ENCODE results near the gene PCDHA2.
"Not testable (repeated sequence)": the region's sequence is repeated elsewhere in the genome, so short reads cannot be mapped to it uniquely, and the experiment has no call there.

PCDHA2 gene

DNA sequence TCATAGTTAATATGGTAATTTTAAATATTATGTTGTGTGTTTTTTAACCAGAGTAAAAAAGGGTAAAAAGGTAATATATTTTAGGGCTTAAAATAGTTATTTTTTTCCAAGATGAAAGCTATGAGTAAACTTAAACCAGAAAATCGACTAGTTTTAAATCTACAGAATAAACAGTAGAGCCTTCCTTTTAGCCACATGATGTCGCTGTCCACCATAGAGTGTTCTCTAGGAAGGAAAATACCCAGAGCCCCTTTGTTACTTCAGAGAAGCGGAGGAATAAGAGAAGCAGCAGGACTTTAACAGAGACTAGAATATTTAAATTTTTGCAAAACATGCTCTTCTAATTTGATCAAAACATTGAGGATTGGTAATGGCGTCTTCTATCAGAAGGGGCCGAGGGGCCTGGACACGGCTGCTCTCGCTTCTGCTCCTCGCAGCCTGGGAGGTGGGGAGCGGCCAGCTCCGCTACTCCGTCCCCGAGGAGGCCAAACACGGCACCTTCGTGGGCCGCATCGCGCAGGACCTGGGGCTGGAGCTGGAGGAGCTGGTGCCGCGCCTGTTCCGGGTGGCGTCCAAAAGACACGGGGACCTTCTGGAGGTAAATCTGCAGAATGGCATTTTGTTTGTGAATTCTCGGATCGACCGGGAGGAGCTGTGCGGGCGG is at the start of gene PCDHA2:
TSS of gene PCDHA2 (plus strand) at position 258 of the 664 bp plus-strand sequence.
- no peak for DNase-seq

- DNase-seq = no peak
Measured at GRCh38 chr5:140753561-140753960, 41.1 kb upstream of the PCDHA2 start.

GRCh38 chr5:140764177-140764973 is 30.3 kb upstream of the PCDHA2 start:
- no peak for DNase-seq

DNA sequence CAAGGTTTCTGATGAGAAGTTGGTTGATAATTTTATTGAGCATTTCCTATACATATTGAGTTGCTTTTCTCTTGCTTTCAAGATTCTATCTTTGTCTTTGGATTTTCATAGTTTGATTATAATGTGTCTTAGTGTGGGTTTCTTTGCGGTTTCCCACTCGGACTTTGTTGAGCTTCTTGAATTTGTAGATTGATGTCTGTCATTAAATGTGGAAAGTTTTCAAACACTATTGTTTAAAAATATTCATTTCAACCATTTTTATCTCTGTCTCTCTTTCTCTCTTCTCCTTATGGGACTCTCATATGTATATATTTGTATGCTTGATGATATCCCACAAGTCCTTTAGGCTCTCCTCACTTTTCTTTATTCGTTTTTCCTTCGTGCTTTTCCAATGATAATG is 27.2 kb upstream of the PCDHA2 start:
- DNase-seq = no peak

GRCh38 chr5:140780512-140780911 is 14.1 kb upstream of the PCDHA2 start:
- no peak for DNase-seq

DNA sequence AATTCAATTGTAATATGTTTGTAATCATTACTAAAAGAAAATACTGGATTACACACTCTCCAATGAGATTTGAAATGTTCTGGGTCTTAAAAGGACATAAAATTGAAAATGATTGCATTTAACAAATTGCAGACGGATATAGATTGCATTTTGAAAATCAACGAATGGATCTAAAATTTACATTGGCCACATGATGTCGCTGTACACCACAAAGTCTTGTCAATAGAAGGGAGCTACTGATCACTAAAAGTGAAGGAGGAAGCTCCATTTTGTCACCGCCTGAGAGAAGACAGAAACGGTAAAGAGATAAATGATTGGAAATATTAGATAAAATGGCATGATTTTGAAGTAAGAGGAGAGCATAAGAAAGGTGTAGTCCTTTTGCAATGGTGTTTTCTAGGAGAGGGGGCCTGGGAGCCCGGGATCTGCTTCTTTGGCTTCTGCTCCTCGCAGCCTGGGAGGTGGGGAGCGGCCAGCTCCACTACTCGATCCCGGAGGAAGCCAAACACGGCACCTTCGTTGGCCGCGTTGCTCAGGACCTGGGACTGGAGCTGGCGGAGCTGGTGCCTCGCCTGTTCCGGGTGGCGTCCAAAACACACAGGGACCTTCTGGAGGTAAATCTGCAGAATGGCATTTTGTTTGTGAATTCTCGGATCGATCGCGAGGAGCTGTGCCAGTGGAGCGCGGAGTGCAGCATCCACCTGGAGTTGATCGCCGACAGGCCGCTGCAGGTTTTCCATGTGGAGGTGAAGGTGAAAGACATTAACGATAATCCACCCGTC is 8.6 kb upstream of the PCDHA2 start, which contains the start of gene PCDHA1:
TSS of gene PCDHA1 (plus strand) at position 236 of the 782 bp plus-strand sequence.
- no peak for DNase-seq

DNA sequence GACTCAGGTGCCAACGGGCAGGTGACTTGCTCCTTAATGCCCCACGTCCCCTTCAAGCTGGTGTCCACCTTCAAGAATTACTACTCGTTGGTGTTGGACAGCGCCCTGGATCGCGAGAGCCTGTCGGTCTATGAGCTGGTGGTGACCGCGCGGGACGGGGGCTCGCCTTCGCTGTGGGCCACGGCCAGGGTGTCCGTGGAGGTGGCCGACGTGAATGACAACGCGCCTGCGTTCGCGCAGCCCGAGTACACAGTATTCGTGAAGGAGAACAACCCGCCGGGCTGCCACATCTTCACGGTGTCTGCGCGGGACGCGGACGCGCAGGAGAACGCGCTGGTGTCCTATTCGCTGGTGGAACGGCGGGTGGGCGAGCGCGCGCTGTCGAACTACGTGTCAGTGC is 7.2 kb upstream of the PCDHA2 start:
- not testable (repeated sequence) for DNase-seq

DNA sequence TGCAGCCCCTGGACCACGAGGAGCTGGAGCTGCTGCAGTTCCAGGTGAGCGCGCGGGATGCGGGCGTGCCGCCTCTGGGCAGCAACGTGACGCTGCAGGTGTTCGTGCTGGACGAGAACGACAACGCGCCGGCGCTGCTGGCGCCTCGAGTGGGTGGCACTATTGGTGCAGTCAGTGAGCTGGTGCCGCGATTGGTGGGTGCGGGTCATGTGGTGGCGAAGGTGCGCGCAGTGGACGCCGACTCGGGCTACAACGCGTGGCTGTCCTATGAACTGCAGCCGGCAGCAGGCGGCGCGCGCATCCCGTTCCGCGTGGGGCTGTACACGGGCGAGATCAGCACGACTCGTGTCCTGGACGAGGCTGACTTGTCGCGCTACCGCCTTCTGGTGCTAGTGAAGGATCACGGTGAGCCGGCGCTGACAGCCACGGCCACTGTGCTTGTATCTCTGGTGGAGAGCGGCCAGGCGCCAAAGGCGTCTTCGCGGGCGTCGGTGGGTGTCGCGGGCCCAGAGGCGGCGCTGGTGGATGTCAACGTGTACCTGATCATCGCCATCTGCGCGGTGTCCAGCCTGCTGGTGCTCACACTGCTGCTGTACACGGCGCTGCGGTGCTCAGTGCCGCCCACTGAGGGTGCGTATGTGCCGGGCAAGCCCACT is 6.7 kb upstream of the PCDHA2 start:
- DNase-seq = not testable (repeated sequence)

- no peak for DNase-seq
Measured at GRCh38 chr5:140791089-140791488, 3.6 kb upstream of the PCDHA2 start.

DNA sequence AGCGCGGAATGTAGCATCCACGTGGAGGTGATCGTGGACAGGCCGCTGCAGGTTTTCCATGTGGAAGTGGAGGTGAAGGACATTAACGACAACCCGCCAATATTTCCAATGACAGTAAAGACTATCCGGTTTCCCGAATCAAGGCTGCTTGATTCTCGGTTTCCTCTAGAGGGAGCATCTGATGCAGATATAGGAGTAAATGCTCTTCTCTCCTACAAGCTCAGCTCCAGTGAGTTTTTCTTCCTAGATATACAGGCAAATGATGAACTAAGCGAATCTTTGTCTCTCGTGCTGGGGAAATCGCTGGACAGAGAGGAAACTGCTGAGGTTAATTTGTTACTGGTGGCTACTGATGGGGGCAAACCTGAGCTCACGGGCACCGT is 598 bp downstream of the PCDHA2 start:
- no peak for DNase-seq

DNA sequence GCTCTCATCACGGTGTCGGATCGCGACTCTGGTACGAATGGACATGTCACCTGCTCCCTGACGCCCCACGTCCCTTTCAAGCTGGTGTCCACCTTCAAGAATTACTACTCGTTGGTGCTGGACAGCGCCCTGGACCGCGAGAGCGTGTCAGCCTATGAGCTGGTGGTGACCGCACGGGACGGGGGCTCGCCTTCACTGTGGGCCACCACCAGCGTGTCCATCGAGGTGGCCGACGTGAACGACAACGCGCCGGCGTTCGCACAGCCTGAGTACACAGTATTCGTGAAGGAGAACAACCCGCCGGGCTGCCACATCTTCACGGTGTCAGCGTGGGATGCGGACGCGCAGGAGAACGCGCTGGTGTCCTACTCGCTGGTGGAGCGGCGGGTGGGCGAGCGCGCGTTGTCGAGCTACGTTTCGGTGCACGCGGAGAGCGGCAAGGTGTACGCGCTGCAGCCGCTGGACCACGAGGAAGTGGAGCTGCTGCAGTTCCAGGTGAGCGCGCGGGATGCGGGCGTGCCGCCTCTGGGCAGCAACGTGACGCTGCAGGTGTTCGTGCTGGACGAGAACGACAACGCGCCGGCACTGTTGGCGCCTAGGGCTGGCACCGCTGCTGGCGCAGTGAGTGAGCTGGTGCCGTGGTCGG is 1.5 kb downstream of the PCDHA2 start:
- not testable (repeated sequence) for DNase-seq

GRCh38 chr5:140796718-140797095 is 2.1 kb downstream of the PCDHA2 start:
- DNase-seq = no peak

DNA sequence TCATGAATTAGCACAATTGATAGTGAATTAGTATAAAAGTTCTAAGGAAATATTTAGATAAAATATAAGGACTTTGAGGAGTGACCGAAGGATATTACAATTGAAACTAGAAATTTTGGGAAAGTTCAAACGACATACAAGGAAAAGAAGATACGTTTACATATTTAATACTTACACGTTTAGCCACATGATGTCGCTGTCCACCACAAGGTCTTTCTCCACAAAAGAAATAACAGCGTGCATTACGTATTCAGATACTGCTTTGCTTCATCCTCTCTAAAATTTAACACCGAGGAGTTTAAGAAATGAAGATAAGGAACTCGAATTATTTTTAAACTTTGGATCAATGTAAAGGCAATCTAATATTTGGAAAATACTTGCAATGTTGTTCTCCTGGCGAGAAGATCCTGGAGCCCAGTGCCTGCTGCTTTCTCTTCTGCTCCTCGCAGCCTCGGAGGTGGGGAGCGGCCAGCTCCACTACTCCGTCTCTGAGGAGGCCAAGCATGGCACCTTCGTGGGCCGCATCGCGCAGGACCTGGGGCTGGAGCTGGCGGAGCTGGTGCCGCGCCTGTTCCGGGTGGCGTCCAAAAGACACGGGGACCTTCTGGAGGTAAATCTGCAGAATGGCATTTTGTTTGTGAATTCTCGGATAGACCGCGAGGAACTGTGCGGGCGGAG is 6.3 kb downstream of the PCDHA2 start, which contains the start of gene PCDHA3:
TSS of gene PCDHA3 (plus strand) at position 242 of the 678 bp plus-strand sequence.
- DNase-seq = no peak

DNA sequence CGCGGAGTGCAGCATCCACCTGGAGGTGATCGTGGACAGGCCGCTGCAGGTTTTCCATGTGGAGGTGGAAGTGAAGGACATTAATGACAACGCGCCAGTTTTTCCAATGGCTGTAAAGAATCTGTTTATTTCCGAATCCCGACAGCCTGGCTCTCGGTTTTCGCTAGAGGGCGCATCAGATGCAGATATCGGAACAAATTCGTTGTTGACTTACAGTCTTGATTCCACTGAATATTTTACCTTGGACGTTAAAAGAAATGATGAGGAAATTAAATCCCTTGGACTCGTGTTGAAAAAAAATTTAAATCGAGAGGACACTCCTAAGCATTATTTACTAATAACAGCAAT is 6.8 kb downstream of the PCDHA2 start:
- no peak for DNase-seq

DNA sequence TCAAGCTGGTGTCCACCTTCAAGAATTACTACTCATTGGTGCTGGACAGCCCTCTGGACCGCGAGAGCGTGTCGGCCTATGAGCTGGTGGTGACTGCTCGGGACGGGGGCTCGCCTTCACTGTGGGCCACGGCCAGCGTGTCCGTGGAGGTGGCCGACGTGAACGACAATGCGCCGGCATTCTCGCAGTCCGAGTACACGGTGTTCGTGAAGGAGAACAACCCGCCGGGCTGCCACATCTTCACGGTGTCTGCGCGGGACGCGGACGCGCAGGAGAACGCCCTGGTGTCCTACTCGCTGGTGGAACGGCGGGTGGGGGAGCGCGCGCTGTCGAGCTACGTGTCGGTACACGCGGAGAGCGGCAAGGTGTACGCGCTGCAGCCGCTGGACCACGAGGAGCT is 7.7 kb downstream of the PCDHA2 start:
- not testable (repeated sequence) for DNase-seq

- DNase-seq = no peak
Measured at GRCh38 chr5:140802781-140803271, 8.2 kb downstream of the PCDHA2 start.

GRCh38 chr5:140806834-140807775 is 12.5 kb downstream of the PCDHA2 start, which contains the start of gene PCDHA4:
Gene PCDHA4 (plus strand): TSS chr5:140807068.
- DNase-seq = no peak

DNA sequence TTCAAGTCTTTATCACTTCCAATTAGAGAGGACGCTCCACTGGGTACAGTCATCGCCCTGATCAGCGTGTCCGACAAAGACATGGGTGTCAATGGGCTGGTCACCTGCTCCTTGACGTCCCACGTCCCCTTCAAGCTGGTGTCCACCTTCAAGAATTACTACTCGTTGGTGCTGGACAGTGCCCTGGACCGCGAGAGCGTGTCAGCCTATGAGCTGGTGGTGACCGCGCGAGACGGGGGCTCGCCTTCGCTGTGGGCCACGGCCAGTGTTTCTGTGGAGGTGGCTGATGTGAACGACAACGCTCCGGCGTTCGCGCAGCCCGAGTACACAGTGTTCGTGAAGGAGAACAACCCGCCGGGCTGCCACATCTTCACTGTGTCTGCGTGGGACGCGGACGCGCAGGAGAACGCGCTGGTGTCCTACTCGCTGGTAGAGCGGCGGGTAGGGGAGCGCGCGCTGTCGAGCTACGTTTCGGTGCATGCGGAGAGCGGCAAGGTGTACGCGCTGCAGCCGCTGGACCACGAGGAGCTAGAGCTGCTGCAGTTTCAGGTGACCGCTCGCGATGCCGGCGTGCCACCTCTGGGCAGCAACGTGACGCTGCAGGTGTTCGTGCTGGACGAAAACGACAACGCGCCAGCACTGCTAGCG is 13.7 kb downstream of the PCDHA2 start:
- DNase-seq = not testable (repeated sequence)

DNA sequence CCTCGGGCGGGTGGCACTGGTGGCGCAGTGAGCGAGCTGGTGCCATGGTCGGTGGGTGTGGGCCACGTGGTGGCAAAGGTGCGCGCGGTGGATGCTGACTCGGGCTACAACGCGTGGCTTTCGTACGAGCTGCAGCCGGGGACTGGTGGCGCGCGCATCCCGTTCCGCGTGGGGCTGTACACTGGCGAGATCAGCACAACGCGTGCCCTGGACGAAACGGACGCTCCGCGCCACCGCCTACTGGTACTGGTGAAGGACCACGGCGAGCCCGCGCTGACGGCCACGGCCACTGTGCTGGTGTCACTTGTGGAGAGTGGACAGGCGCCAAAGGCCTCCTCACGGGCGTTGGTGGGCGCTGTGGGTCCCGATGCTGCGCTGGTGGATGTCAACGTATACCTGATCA is 14.2 kb downstream of the PCDHA2 start:
- no peak for DNase-seq
